HepG2 (cell line): ENCODE data around the gene LRRFIP2.

ENCODE experiments used
- RAD51 ChIP-seq: fragments of 450-650 bp; IDR thresholded peaks from 2 replicates; pipeline ENCODE4 v1.6.1; 2016; ENCODE audit warnings: borderline replicate concordance
- SP1 ChIP-seq, 2 experiments: fragments of 450-650 bp in 1 of 2; sonication (generic) in 1 of 2; formaldehyde crosslinking in 1 of 2; IDR thresholded peaks; 2 replicates each; pipeline versions ENCODE4 v1.4.0 to v1.6.1; 2016 to 2020; ENCODE audit warnings: missing genetic modification reagents in 1 of 2
- TBP ChIP-seq: sonication (generic); formaldehyde crosslinking; IDR thresholded peaks from 2 replicates; pipeline ENCODE4 v1.5.0; 2020; ENCODE audit warnings: missing genetic modification reagents
- TF ChIP-seq, protein P1 (sequence below): sonication (generic); formaldehyde crosslinking; IDR thresholded peaks from 2 replicates; pipeline ENCODE4 v1.5.0; 2020; ENCODE audit warnings: mild to moderate bottlenecking, missing genetic modification reagents, moderate library complexity

DNA sequence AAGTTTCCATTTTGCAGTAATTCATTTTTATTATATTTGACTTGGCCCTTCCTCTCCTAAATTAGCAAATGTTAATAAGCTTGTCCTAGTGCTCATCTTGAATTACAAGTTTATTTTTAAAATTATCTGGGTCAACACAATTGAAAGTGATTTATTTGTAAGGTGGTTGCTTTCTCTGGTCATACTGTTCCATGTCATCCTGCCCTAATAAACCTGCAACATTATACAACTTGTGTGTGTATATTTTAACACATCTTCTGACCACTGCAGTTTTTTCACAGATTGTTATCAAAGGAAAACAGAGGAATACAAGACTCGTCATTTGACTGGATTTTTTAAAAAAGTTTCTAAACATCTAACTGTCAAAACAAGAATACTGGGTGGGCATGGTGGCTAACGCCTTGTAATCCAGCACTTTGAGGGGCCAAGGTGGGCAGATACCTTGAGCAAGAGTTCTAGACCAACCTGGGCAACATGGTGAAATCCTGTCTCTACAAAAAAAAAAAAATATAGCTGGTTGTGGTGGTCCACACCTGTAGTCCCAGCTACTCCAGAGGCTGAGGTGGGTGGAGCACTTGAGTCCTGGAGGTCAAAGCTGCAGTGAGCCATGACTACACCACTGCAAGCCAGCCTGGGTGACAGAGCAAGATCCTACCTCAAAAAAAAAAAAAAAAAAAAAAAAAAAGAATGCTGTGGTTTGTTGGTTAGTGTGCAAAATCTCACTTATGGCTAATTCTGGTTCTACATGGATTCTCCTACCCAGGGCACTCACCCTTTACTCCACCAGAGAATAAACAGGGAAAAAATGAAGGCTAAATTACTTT, 5.0 kb upstream of the LRRFIP2 start:
- no peak for TF ChIP-seq TBP (CRISPR knock-in tag)
- TF ChIP-seq SP1 (IDR thresholded peaks at IDR 0.05) = no peak
- no peak for TF ChIP-seq SP1 (CRISPR knock-in tag; IDR thresholded peaks at IDR 0.05)
- no peak for TF ChIP-seq RAD51
- TF ChIP-seq, protein P1, sequence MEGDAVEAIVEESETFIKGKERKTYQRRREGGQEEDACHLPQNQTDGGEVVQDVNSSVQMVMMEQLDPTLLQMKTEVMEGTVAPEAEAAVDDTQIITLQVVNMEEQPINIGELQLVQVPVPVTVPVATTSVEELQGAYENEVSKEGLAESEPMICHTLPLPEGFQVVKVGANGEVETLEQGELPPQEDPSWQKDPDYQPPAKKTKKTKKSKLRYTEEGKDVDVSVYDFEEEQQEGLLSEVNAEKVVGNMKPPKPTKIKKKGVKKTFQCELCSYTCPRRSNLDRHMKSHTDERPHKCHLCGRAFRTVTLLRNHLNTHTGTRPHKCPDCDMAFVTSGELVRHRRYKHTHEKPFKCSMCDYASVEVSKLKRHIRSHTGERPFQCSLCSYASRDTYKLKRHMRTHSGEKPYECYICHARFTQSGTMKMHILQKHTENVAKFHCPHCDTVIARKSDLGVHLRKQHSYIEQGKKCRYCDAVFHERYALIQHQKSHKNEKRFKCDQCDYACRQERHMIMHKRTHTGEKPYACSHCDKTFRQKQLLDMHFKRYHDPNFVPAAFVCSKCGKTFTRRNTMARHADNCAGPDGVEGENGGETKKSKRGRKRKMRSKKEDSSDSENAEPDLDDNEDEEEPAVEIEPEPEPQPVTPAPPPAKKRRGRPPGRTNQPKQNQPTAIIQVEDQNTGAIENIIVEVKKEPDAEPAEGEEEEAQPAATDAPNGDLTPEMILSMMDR = no peak
